K562 (cell line): Measurements from ENCODE around the gene ARHGAP10. TPM values are rescaled to one million over a fixed set of nuclear protein-coding genes. Genes with fewer than 3 reads are reported as not detected.

ENCODE experiments used
- ATAC-seq: fragments of 200-7000 bp; cut with Tn5 transposase; 3 replicates; pipeline ENCODE4 v1.9.1; 2020; ENCODE audit warnings: moderate library complexity
- BruUV-seq: library from RNA; stranded (reverse); fragments of 400-500 nt; replicated peaks from 2 replicates; lab custom pipeline; 2021; lab: Mats Ljungman, UMichigan
- CTCF ChIA-PET: fragments of 300-600 bp; formaldehyde crosslinking; extraction: SDS; loops from one replicate; lab custom pipeline; 2021; ENCODE audit warnings: low intra/inter-chr PET ratio; lab: Yijun Ruan, JAX
- POLR2A ChIA-PET: fragments of 300-600, 350-650 bp; sonication (Branson Sonifier 250); formaldehyde crosslinking; extraction: SDS; loops from one replicate; lab custom pipeline; 2021; ENCODE audit warnings: antibody characterized with exemption, inconsistent platforms; lab: Yijun Ruan, JAX
- DNase-seq, 4 experiments: peaks; one replicate each; pipeline versions ENCODE4 v3.0.0 to v3.0.0-alpha.2; 2011 to 2018; ENCODE audit warnings: low spot score in 3 of 4, mixed read lengths in 3 of 4; ENCODE audit errors: extremely low read depth in 1 of 4
- FAIRE-seq: peaks from 2 replicates; lab custom pipeline; 2011; peaks lifted over from hg19 to GRCh38; lab: Jason Lieb, UNC
- H2AFZ ChIP-seq: 2 replicates; pipeline ENCODE4 v1.6.0; 2011; ENCODE audit warnings: low read depth, low read length, control low read depth, inconsistent platforms
- H3K27ac ChIP-seq: fragments of 200-600 bp; 3 replicates; pipeline ENCODE4 v1.8.0; 2011; ENCODE audit warnings: low read depth, mild to moderate bottlenecking, control low read depth, inconsistent platforms, low read length, moderate library complexity, mixed read lengths; ENCODE audit errors: extremely low read depth
- H3K27me3 ChIP-seq, 2 experiments: fragments of 300-600 bp in 1 of 2; 2 replicates in 1 of 2; 3 replicates in 1 of 2; pipeline versions ENCODE4 v1.6.0 to v1.8.0; 2011; ENCODE audit warnings: inconsistent platforms in 2 of 2, low read length in 2 of 2, mild to moderate bottlenecking in 1 of 2, mixed read lengths in 1 of 2, moderate library complexity in 1 of 2; ENCODE audit not compliant: control insufficient read depth in 2 of 2, insufficient read depth in 2 of 2
- H3K36me3 ChIP-seq: fragments of 300-600 bp; 3 replicates; pipeline ENCODE4 v1.8.0; 2011; ENCODE audit warnings: mild to moderate bottlenecking, low read length, inconsistent platforms; ENCODE audit not compliant: control insufficient read depth, insufficient read depth
- H3K4me1 ChIP-seq, 2 experiments: fragments of 200-600 bp in 1 of 2; replicated peaks in 1 of 2; 2 replicates in 1 of 2; 3 replicates in 1 of 2; pipeline versions ENCODE4 v1.5.1 to v1.8.0; 2011; ENCODE audit warnings: inconsistent platforms in 2 of 2, low read length in 2 of 2, mild to moderate bottlenecking in 1 of 2, mixed read lengths in 1 of 2, moderate library complexity in 1 of 2; ENCODE audit not compliant: control insufficient read depth in 2 of 2, insufficient read depth in 2 of 2
- H3K4me2 ChIP-seq: 2 replicates; pipeline ENCODE4 v1.6.1; 2011; ENCODE audit warnings: low read length, control low read depth, inconsistent platforms, mixed read lengths; ENCODE audit not compliant: insufficient read depth
- H3K4me3 ChIP-seq: fragments of 200-600 bp; sonication (generic), shearing (Covaris generic); 2 replicates; pipeline ENCODE4 v1.5.1; 2016; ENCODE audit warnings: control low read depth, inconsistent platforms
- H3K79me2 ChIP-seq: fragments of 200-600 bp; 3 replicates; pipeline ENCODE4 v1.8.0; 2011; ENCODE audit warnings: low read length, inconsistent platforms; ENCODE audit not compliant: control insufficient read depth, insufficient read depth
- H3K9ac ChIP-seq, 2 experiments: 2 replicates each; pipeline versions ENCODE4 v1.6.0 to v1.6.1; 2011; ENCODE audit warnings: low read depth in 2 of 2, low read length in 2 of 2, control low read depth in 1 of 2, inconsistent platforms in 1 of 2, mild to moderate bottlenecking in 1 of 2, mixed read lengths in 1 of 2; ENCODE audit not compliant: insufficient read depth in 1 of 2
- H3K9me1 ChIP-seq: one replicate; pipeline ENCODE4 v1.6.0; 2011; ENCODE audit warnings: inconsistent platforms, mild to moderate bottlenecking, low read length, moderate library complexity; ENCODE audit not compliant: control insufficient read depth, insufficient read depth
- H3K9me3 ChIP-seq: replicated peaks from 2 replicates; pipeline ENCODE4 v1.5.1; 2011; ENCODE audit warnings: low read depth, low read length, inconsistent platforms; ENCODE audit not compliant: control insufficient read depth, insufficient read depth
- H4K20me1 ChIP-seq: replicated peaks from 2 replicates; pipeline ENCODE4 v1.6.1; 2011; ENCODE audit warnings: low read length, inconsistent platforms, mixed read lengths; ENCODE audit not compliant: control insufficient read depth, insufficient read depth
- CLOCK ChIP-seq: fragments of 250-450 bp; sonication (Bioruptor Pico); IDR thresholded peaks from 2 replicates; pipeline ENCODE4 v1.4.0; 2020; ENCODE audit warnings: mild to moderate bottlenecking, moderate library complexity, borderline replicate concordance
- whole genome bisulfite sequencing: fragments of 100-300 bp; shearing (Covaris generic); methylation state at CpG from one replicate; pipeline ENCODE4 v1.1.6; 2016; ENCODE audit warnings: low coverage, mixed read lengths; ENCODE audit not compliant: insufficient coverage; ENCODE audit errors: missing lambda C conversion rate; 5-methylcytosine and 5-hydroxymethylcytosine counted together
- in situ Hi-C: fragments of 300-500 bp; cut with MboI; formaldehyde crosslinking; loops from 4 replicates; pipeline ENCODE4 v1.15.0; 2018; ENCODE audit warnings: inconsistent platforms, mixed read lengths
- intact Hi-C: fragments of 100-400 bp; cut with micrococcal nuclease; formaldehyde crosslinking; loops from 2 replicates; pipeline ENCODE4 v1.14.2; 2022
- polyA plus RNA-seq, 8 experiments: library from polyadenylated mRNA; depleted of rRNA in 4 of 8; stranded (reverse) in 5 of 8; unstranded in 3 of 8; fragments of >200 nt; fragmentation: Nextera tagmentation in 2 of 8; fragmentation: Illumina TruSeq in 1 of 8; extraction: Ambion mirVana in 2 of 8; extraction: Trizol in 1 of 8; gene quantifications; 2 replicates each; pipeline versions ENCODE4 v1.2.1 to v1.2.3, GENCODE V29; 2011 to 2014; ENCODE audit warnings: inconsistent platforms in 1 of 8, missing spikeins in 1 of 8
- total RNA-seq, 7 experiments: library from RNA; depleted of rRNA in 6 of 7; stranded (reverse); fragments of >200 nt in 6 of 7; fragmentation: Illumina TruSeq in 2 of 7; extraction: Trizol in 2 of 7; gene quantifications; 2 replicates each; pipeline versions ENCODE4 v1.2.1 to v1.2.3, GENCODE V29; 2011 to 2021; ENCODE audit warnings: low replicate concordance in 1 of 7

Gene ARHGAP10
- total and polyA plus RNA-seq, 9 of the 15 experiments (the other 6 are each of a cell fraction or from before 2014, with no cell fraction given): 0.03 to 0.22 (median 0.06) TPM; not detected in 3

GRCh38 chr4:147730333-147730732 lies 1.6 kb upstream of the ARHGAP10 start:
- H3K4me1 ChIP-seq: peaks cover 0 to 15% of the 10 kb centered on the region in 2 experiments; a peak in 2 of 5 replicates
- H3K27me3 ChIP-seq: peaks cover 35 to 50% of the 10 kb centered on the region in 2 experiments
- no TSS peak for BruUV-seq
- WGBS: 11% methylated on average over 4 of the region's 4 CpGs
- H3K9me1 ChIP-seq: no peaks in the 10 kb centered on the region
- intact Hi-C loops (no loop called here), in situ Hi-C loops (no loop called here)
- no peak for TF ChIP-seq CLOCK (CRISPR knock-in tag)
- no peaks in the 10 kb centered on the region for H3K36me3 ChIP-seq
- H3K4me3 ChIP-seq: no peak overlapping the region
- CTCF ChIA-PET: no interaction called here
- H3K4me2 ChIP-seq: no peak overlapping the region
- no peak overlapping the region for H3K9ac ChIP-seq
- H3K79me2 ChIP-seq: no peaks in the 10 kb centered on the region
- peaks cover 4% of the 10 kb centered on the region; the same call in 1 of the 2 replicates for H4K20me1 ChIP-seq
- ATAC-seq (no peak), DNase-seq (no peak), FAIRE-seq (no peak)
- POLR2A ChIA-PET: no interaction called here
- H2AFZ ChIP-seq: no peak overlapping the region
- no peak overlapping the region for H3K27ac ChIP-seq
- no peaks in the 10 kb centered on the region for H3K9me3 ChIP-seq
